Keratinocyte (primary cell): Measurements from ENCODE around the gene ATP2B2. TPM values are rescaled to one million over a fixed set of nuclear protein-coding genes. Genes with fewer than 3 reads are reported as not detected.

Experiments used
- DNase-seq: peaks from one replicate; pipeline ENCODE4 v3.0.0-alpha.2; 2011; ENCODE audit warnings: low read depth, missing footprints, low spot score
- FAIRE-seq: peaks from 2 replicates; lab custom pipeline; 2011; peaks lifted over from hg19 to GRCh38; lab: Jason Lieb, UNC
- H2AFZ ChIP-seq: 2 replicates; pipeline ENCODE4 v1.6.0; 2012; ENCODE audit warnings: low read length, control low read depth, inconsistent platforms; ENCODE audit not compliant: control insufficient read depth
- H3K27ac ChIP-seq: 2 replicates; pipeline ENCODE4 v1.5.1; 2011; ENCODE audit warnings: low read length; ENCODE audit not compliant: control insufficient read depth, insufficient read depth
- H3K27me3 ChIP-seq: 3 replicates; pipeline ENCODE4 v1.6.0; 2011; ENCODE audit warnings: low read length; ENCODE audit not compliant: control insufficient read depth, insufficient read depth; ENCODE audit errors: extremely low read depth
- H3K36me3 ChIP-seq, 2 experiments: 2 replicates in 1 of 2; 3 replicates in 1 of 2; pipeline ENCODE4 v1.5.1; 2011; ENCODE audit warnings: low read length in 2 of 2, mild to moderate bottlenecking in 1 of 2; ENCODE audit not compliant: control insufficient read depth in 2 of 2, insufficient read depth in 2 of 2; ENCODE audit errors: extremely low read depth in 1 of 2
- H3K4me1 ChIP-seq: 3 replicates; pipeline ENCODE4 v1.5.1; 2011; ENCODE audit warnings: low read length; ENCODE audit not compliant: control insufficient read depth, insufficient read depth; ENCODE audit errors: extremely low read depth
- H3K4me2 ChIP-seq: 3 replicates; pipeline ENCODE4 v1.6.0; 2011; ENCODE audit warnings: low read depth, low read length; ENCODE audit not compliant: control insufficient read depth, insufficient read depth; ENCODE audit errors: extremely low read depth
- H3K4me3 ChIP-seq, 3 experiments: fragments of 200-600 bp in 1 of 3; sonication (generic) in 1 of 3; 2 replicates in 2 of 3; 3 replicates in 1 of 3; pipeline ENCODE4 v1.5.1; 2011 to 2016; ENCODE audit warnings: low read length in 3 of 3, mild to moderate bottlenecking in 3 of 3, control low read depth in 2 of 3, inconsistent platforms in 1 of 3, low read depth in 1 of 3, mixed read lengths in 1 of 3, mixed run types in 1 of 3, moderate library complexity in 1 of 3; ENCODE audit not compliant: control insufficient read depth in 2 of 3, insufficient read depth in 2 of 3; ENCODE audit errors: extremely low read depth in 1 of 3
- H3K79me2 ChIP-seq: 2 replicates; pipeline ENCODE4 v1.6.0; 2012; ENCODE audit warnings: low read length; ENCODE audit not compliant: control insufficient read depth, insufficient read depth
- H3K9ac ChIP-seq: 3 replicates; pipeline ENCODE4 v1.6.0; 2011; ENCODE audit warnings: low read length; ENCODE audit not compliant: control insufficient read depth, insufficient read depth; ENCODE audit errors: extremely low read depth
- H3K9me1 ChIP-seq: 3 replicates; pipeline ENCODE4 v1.6.0; 2011; ENCODE audit warnings: low read length; ENCODE audit not compliant: control insufficient read depth, insufficient read depth; ENCODE audit errors: extremely low read depth
- H3K9me3 ChIP-seq: 2 replicates; pipeline ENCODE4 v1.5.1; 2012; ENCODE audit warnings: low read depth, low read length; ENCODE audit not compliant: control insufficient read depth
- H4K20me1 ChIP-seq: 3 replicates; pipeline ENCODE4 v1.6.0; 2011; ENCODE audit warnings: low read length; ENCODE audit not compliant: control insufficient read depth, insufficient read depth; ENCODE audit errors: extremely low read depth
- EZH2 ChIP-seq: IDR thresholded peaks from one replicate; pipeline ENCODE4 v1.6.1; 2012; ENCODE audit warnings: inconsistent platforms, mild to moderate bottlenecking, low read length, moderate library complexity
- dilution Hi-C: fragments of 300-500 bp; cut with MboI; formaldehyde crosslinking; loops from one replicate; pipeline ENCODE4 v1.7.0; 2020; ENCODE audit warnings: low sequenced_read_pairs; ENCODE audit not compliant: extremely low pct_ligation_motif_present
- polyA plus RNA-seq, 5 experiments: library from polyadenylated mRNA; depleted of rRNA in 3 of 5; stranded (reverse) in 3 of 5; stranded (forward) in 1 of 5; unstranded in 1 of 5; fragments of >200 nt; gene quantifications; 1 replicate in 1 of 5; 2 replicates in 3 of 5; 3 replicates in 1 of 5; pipeline versions ENCODE4 v1.2.1 to v1.2.3, GENCODE V29; 2011 to 2012; ENCODE audit warnings: missing spikeins in 2 of 5, low read depth in 1 of 5, low replicate concordance in 1 of 5
- TF ChIP-seq, protein P1 (sequence below), 3 experiments: IDR thresholded peaks in 1 of 3; conservative IDR thresholded peaks in 1 of 3; optimal IDR thresholded peaks in 1 of 3; 2 replicates in 2 of 3; 3 replicates in 1 of 3; pipeline versions ENCODE3 to v1.5.1; 2011; ENCODE audit warnings: low read length in 3 of 3, mild to moderate bottlenecking in 3 of 3, moderate library complexity in 2 of 3, control low read depth in 1 of 3, inconsistent platforms in 1 of 3; ENCODE audit not compliant: insufficient read depth in 2 of 3; ENCODE audit errors: extremely low read depth in 1 of 3

ATP2B2 gene
- polyA plus RNA-seq, 1 donor (not counting 4 experiments of a cell fraction or from before 2014, with no cell fraction given) = not detected

GRCh38 chr3:10463533-10464434 is 41.6 kb downstream of the ATP2B2 start:
- Histone ChIP-seq H3K9ac (no peak overlapping the region), H3K4me3 (no peak overlapping the region), H3K27me3 (peaks cover 4% of the 10 kb centered on the region), H3K36me3 (no peaks in the 10 kb centered on the region), H3K79me2 (no peaks in the 10 kb centered on the region), H3K9me1 (no peaks in the 10 kb centered on the region), H3K4me1 (no peaks in the 10 kb centered on the region), H3K4me2 (no peak overlapping the region), H2AFZ (no peak overlapping the region), H3K9me3 (no peaks in the 10 kb centered on the region), H4K20me1 (no peaks in the 10 kb centered on the region), H3K27ac (no peak overlapping the region)
- dilution Hi-C loops = no loop called here
- DNase-seq = no peak
- FAIRE-seq = no peak
- TF ChIP-seq, protein P1, sequence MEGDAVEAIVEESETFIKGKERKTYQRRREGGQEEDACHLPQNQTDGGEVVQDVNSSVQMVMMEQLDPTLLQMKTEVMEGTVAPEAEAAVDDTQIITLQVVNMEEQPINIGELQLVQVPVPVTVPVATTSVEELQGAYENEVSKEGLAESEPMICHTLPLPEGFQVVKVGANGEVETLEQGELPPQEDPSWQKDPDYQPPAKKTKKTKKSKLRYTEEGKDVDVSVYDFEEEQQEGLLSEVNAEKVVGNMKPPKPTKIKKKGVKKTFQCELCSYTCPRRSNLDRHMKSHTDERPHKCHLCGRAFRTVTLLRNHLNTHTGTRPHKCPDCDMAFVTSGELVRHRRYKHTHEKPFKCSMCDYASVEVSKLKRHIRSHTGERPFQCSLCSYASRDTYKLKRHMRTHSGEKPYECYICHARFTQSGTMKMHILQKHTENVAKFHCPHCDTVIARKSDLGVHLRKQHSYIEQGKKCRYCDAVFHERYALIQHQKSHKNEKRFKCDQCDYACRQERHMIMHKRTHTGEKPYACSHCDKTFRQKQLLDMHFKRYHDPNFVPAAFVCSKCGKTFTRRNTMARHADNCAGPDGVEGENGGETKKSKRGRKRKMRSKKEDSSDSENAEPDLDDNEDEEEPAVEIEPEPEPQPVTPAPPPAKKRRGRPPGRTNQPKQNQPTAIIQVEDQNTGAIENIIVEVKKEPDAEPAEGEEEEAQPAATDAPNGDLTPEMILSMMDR (optimal IDR thresholded peaks at IDR 0.05 in 1 of 3, IDR thresholded peaks at IDR 0.05 in 1 of 3, conservative IDR thresholded peaks at IDR 0.05 in 1 of 3; ENCODE audit: extremely low read depth in 1 of 3, insufficient read depth in 2 of 3, low read length in 3 of 3) = no peak
- no peak for TF ChIP-seq EZH2

DNA sequence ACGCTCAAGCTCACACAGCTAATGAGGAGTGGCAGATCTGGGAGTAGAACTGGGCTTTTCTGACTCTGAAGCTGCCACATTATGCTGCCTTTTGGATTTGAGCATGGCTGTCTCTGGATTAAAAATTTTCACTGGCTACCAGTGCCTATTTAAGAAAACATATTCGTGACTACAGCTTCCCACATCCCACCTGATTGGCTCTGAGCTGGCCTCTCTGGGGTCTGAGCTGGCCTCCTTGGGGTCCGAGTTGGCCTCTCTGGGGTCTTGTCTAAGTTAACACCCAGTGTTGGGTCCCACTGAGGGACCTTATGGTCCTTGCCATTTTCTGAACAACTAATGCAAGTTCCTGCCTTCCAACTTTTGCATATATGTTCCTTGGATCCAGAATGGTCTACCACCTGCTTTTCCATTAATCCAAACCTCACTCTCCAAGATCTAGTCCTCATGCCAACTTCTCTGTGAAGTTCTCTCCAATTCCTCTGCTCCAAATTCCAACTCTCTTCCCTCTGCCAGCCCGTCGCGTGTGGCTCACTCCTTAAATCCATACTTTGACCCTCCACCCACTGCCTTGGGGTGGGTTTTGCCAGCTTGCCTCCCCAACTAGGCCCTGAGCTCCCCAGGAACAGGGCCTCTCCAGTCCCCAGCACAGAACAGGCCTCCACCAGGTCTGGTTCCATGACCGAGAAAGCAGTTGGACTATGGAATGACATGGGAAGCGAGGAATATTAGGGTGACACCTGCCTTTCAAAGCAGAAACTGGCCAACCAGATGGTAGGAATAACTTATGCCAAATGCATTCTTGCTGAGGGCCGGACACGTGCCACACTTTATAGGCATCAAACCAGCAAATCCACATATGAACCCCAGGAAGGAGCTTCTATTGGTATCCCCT is 42.5 kb downstream of the ATP2B2 start:
- H3K4me1 ChIP-seq = no peaks in the 10 kb centered on the region
- H3K9me3 ChIP-seq = no peaks in the 10 kb centered on the region
- no peak overlapping the region for H3K27ac ChIP-seq
- H3K79me2 ChIP-seq = no peaks in the 10 kb centered on the region
- no peaks in the 10 kb centered on the region for H3K9me1 ChIP-seq
- FAIRE-seq (no peak), DNase-seq (no peak)
- no peak overlapping the region for H2AFZ ChIP-seq
- no peak overlapping the region for H3K4me2 ChIP-seq
- dilution Hi-C loops = no loop called here
- TF ChIP-seq EZH2 = no peak
- TF ChIP-seq, protein P1 (optimal IDR thresholded peaks at IDR 0.05 in 1 of 3, IDR thresholded peaks at IDR 0.05 in 1 of 3, conservative IDR thresholded peaks at IDR 0.05 in 1 of 3; ENCODE audit: extremely low read depth in 1 of 3, insufficient read depth in 2 of 3, low read length in 3 of 3) = no peak
- no peak overlapping the region for H3K9ac ChIP-seq
- H3K4me3 ChIP-seq = no peak overlapping the region
- H3K27me3 ChIP-seq = no peaks in the 10 kb centered on the region
- no peaks in the 10 kb centered on the region for H4K20me1 ChIP-seq
- no peaks in the 10 kb centered on the region for H3K36me3 ChIP-seq
